HG03521 (cell line): ENCODE data around the gene FRMD1.

Source experiments
- ATAC-seq: cut with Tn5 transposase; IDR thresholded peaks from one replicate; pipeline ENCODE4 v1.9.1; 2021; ENCODE audit warnings: mild to moderate bottlenecking, moderate library complexity; ENCODE audit not compliant: unreplicated experiment

FRMD1 gene

DNA sequence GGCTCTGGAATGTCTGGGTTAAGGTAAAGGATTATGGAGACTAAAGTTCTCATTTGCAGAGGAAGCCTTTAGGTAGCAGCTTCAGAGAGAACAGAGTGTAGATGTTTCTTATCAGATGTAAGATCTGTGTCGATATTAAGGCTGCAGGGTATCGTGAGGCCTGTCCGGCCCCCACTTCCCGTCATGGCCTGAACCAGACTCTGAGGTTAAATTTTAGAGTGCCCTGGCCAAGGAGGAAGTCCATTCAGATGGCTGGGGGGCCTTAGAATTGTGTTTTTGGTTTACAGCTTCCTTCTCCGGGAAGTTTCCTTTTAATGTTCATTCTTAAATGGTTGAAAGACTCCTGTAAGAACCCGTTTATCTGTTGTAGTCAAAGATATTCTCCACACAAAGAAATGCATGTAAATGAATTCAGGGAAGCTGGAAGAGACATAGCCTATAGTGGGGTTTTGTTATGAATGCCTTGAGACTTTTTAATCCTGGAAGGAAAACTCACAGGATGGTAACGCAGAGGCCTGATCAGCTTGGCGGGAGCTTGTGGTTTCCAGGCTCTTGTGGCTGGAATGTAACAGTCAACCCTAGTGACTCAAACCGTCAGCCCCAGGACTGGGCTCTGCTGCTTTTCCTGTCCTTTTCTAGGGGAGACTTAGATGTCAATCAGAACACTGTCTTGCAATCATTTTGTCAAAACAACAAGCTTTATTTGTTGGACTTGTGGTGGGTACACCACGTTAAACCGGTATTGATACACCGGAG lies 46.8 kb downstream of the FRMD1 start:
- no peak for ATAC-seq

DNA sequence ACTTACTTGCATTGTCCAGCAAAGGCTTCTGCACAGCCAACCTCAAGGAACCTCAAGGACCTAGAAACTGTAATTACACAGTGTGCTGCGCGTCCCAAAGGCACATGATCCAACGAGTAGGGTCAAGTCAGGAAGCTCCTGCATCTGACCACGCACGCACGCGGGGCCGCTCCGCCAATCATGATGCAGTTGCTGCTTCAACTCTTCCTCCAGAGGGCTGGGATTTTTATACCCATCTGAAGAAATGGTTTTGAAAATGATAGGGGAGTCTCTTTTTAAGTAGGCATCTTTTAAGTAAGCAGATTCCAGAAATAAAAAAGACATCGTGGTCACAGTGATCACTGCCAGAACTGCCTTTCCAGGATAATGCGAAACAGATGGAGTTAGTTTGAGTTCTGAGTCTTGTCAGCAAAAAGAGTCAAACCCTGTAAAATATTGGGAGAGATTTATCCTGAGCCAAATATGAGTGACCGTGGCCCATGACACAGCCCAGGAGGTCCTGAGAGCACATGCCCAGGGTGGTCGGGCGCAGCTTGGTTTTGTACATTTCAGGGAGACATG lies 47.5 kb downstream of the FRMD1 start:
- no peak for ATAC-seq

DNA sequence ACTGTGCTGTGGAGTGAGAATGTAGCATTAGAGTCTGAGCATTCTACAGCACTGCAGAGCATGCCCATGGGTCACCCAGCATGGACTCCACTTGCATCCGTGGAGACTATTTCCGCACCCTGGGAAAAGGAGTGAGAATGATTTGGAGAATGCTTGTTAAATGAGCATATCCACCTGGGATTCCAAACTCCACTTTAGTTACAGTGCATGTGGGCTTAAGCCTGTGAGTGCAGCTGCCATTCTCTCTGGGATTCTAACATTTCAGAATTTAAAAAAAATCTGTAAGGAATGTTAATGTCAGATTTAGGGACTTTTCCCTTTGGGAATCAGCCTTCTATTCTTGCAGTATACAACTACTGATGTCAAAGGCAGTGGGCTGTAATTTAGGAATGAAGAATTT lies 48.1 kb downstream of the FRMD1 start:
- ATAC-seq, result no peak

DNA sequence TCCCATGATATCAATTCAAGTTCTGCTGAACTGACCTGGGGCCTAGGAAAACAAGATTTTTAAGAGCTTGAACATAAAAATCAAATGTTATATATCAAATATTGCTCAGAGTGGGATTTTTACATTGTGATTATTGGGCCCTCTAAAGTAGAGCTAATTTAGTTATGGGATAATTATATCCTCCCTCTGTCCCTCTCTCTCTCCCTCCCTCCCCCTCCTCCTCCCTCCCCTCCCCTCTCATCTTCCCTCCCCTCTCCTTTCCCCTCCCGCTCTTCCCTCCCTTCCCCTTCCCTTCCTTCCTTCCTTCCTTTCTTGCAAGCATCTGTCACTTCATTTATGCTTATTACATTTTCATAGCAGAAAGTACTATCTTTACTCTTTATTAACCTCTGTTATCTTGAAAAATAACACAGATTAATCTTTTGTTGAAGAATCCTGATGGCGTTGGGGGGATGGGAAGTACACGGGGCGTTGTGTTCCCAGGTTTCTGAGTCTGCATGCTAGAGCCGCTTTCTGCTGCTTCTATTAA lies 48.7 kb downstream of the FRMD1 start:
- ATAC-seq, result no peak

DNA sequence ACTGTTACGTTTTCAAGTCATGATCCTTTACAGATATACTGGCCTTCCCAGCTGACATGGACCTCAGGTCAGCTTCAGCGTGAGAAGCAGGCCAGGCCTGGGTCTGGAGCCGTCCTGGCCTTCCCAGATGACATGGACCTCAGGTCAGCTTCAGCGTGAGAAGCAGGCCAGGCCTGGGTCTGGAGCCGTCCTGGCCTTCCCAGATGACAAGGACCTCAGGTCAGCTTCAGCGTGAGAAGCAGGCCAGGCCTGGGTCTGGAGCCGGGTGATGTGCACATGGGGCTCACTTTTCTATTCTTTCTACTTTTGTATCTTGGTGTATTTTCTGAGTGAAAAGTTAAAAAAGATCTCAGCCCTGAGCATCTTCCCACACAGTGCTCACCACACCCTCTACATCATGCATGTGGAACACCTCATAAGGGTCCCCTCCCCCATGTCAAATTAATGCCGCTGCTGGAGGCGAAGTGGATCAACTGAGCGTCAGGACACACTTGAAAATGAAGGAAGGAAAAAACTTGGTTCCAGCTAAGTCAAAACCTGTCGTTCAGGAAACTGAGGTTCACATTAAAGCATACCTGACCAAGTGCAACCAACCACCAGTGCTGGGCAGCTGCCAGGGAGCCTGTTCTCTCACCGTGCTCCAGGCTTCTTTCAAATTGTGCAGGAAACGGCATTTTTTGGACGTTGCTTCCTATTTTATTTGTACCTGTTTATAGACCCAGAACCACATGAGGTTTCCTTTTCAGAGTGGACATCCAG lies 49.4 kb downstream of the FRMD1 start:
- no peak for ATAC-seq

DNA sequence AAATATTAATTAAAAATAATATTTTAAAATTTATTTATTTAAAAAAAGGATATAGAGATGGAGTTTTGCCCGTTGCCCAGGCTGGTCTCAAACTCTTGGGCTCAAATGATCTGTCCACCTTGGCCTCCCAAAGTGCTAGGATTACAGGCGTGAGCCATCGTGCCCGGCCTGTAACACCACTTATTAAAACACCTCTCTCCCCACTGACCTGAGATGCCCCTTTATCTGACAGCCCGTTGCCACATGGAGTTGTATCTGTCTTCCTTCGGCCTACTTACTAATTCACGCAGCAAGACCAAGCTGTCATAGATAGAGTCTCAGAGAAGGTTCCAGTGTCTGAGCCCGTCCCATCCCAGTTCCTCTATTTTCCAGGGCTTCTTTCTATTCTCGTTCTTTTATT lies 50.8 kb downstream of the FRMD1 start:
- no peak for ATAC-seq

DNA sequence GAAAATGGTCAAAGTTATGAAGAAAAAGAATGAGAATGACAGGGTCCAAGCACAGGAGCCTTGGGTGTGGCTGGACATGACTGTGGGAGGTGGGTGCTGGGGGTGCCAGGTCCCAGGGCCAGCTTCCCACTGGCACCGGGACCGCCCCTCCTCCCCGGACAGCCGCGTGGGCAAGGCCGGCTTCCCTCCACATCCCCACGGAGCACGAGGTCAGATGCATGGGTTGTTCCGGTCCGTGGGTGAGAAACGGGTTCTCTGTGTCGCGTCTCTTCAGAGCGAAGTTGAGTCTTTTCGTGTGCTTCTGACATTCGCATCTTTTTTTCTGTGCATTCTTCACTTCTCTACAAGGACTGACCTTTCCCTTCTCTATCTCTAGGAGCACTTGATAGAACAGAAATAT lies 51.5 kb downstream of the FRMD1 start:
- ATAC-seq, result no peak

DNA sequence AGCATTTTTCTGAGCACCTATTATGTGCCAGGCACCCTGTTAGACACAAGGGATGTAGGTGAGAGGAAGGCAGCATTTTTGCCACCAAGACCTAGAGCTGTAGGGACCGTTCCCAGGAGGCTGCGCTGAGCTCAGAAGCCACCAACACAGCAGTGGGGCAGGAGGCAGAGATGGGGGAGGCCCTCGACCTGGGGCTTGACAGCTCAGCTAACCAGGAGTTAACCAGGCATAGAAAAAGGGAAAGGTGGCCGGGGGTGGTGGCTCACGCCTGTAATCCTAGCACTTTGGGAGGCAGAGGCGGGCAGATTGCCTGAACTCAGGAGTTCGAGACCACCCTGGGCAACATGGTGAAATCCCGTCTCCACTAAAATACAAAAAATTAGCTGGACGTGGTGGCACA lies 52.1 kb downstream of the FRMD1 start:
- no peak for ATAC-seq

DNA sequence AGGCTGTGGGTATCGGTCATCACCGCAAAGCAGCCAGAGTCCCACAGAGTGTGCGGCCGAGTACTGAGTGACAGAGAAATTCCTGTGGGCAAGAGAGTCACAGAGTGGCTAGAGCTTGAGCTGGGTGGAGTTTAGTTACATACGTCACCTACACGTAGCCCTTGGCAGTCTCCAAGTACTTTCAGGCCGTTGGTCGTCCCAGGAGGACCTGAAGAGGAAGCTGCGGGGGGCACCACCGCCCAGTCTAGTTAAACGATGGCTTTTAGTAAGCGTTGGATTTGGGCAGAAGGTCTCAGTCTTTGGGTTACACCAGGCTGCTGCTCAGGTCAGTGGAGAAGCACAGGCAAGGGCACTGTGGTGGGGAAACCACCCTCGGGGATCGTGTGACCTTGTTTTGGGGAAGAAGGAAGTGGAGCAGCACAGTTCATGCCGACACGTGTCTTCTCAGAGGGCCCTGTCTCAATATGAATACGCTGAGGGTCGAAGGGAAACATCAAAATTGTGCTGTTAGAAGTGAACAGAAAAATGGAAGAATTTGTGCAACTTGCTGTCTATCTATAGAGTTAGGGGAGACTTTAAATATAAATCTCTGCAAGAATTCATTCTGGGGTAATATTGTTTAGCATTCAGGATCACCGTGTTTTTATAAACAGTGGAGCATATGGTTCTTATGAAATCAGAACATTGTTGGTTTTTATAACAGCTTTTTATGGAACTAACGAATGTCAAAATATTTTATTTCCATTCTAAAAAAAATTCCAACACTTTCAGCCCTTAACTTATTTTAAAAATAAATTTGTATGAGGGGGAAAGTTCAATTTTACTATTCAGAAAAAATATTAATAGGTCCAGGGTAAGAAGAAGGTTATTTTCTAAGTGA lies 52.9 kb downstream of the FRMD1 start:
- ATAC-seq, result no peak

DNA sequence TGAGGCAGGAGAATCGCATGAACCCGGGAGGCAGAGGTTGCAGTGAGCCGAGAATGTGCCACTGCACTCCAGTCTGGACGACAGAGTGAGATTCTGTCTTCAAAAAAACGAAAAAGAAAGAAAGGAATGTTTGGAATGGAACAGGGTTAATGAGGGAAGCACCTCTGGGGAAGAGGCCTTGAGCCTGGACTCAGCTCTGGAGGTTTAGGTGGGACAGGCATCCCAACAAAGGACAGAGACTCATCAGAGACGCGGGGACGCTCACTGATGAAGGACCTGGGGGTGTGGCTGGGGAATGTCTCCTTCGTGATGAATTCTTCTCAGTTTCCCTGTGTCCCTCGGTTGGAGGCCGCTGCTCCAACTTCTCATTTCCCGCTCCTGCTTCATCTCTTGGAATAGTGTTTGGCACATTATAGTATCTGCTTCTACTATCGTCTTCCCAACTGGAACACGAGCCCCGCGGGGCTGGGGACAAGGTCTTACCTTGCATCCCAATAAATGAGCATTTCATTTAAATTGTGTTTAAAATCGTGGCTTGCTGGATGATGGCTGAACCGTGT lies 54.0 kb downstream of the FRMD1 start:
- no peak for ATAC-seq

DNA sequence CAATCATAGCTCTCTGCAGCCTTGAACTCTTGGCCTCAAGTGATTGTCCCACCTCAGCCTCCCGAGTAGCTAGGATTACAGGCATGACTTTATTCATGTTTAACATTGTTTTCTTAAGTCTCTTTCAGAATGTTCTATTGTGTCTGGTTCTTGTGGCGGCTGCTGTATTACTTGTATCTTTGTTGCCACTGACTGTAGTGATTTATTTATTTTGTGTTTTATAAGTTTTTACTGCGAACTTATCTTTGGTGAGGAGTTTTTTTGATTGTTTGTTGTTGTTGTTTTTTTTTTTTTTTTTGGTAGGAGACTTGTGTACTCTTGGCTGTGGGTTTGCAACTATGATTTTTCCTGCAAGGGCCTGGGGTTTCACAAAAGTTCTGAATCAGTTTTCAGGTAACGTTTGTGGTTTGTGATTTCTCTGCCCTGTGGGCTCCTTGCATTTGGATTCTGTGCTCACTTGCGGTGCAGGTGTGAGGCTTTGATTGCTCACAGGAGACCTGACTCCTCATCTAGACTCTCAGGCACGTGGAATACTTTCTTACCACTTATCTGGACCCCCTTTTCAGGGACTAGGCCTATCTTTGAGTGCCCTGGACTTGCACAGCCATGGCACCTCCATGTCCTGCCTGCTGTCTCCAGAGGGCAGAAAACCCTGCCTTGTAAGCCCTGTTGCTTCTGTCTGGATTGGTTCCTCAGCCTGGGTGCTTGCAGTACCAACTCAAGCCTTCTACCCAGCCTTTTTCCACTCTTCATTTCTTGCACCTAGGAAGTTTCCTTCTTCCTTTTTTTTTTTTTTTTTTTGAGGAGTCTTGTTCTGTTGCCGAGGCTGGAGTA lies 56.3 kb downstream of the FRMD1 start:
- ATAC-seq, result no peak

DNA sequence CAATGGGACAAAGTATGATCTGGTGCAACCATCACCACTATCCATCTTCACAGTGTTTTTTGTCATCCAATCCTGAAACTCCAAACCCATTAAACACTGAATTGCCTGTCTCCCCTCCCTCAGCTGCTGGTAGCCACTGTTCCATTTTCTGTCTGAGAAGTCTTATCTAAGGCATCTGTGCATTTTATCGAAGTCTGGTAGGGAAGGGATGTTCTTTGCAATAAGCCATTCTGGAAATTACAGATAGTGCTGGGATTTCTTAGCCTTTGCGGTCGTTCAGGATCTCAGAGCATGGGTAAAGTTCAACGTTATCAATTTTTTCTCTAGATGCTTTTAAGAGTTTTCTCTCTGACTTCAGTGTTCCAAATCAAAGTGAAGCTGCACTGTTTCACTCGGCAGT lies 57.4 kb downstream of the FRMD1 start:
- ATAC-seq, result no peak

DNA sequence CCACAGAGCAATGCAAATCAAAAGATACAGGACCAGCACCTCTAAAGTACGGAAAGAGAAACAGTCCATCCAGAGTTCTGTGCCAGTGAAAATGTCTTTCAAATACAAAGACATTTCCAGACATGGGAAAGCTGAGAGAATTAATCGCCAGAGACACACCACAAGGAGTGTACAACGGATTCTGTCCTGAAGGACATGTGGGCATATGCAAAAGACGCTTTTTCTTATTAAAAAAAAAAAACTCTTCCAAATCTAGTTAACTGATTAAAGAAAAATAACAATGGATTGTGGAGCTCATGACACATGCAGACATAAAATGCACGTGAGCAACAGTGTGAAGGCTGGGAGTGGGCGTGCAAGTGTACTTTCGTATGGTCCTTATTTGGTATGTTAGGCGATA lies 58.8 kb downstream of the FRMD1 start:
- no peak for ATAC-seq

DNA sequence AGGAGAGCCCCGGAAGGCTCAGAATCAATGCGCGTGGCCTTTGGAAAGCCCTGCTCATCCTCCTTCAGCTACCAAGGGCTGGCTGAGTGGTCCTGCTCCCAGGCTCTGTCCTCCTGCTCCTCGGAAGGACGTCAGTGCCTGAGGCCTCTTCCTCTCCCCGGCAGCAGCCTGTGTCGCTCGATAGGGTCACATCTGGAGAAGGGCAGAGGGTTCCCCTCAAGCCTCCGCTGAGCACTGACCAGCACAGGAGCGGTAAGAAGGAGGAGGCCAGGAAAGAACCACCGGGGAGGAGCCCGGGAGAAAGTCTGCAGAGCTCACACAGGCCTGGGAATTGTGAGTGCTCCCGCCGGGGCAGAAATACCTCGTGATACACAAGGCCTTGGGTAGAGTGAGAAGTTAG lies 60.3 kb downstream of the FRMD1 start:
- no peak for ATAC-seq

DNA sequence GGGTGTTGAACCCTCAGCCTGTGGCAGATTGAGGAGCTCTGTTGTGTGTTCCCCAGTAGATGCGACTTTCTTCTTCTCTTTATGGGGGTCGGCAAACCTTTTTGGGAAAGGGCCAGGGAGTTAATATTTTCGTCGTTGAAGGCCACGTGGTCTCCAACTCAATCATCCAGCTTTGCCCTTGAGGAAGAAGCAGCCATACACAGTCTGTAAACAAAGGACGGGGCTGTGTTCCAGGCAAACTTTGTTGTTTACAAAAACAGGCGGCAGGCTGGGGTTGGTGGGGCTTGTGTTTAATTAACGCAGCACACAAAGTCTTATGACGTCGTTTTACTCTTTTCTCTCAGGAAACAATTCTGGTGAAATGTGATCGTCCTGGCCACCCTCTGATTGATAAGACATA lies 61.4 kb downstream of the FRMD1 start:
- no peak for ATAC-seq

DNA sequence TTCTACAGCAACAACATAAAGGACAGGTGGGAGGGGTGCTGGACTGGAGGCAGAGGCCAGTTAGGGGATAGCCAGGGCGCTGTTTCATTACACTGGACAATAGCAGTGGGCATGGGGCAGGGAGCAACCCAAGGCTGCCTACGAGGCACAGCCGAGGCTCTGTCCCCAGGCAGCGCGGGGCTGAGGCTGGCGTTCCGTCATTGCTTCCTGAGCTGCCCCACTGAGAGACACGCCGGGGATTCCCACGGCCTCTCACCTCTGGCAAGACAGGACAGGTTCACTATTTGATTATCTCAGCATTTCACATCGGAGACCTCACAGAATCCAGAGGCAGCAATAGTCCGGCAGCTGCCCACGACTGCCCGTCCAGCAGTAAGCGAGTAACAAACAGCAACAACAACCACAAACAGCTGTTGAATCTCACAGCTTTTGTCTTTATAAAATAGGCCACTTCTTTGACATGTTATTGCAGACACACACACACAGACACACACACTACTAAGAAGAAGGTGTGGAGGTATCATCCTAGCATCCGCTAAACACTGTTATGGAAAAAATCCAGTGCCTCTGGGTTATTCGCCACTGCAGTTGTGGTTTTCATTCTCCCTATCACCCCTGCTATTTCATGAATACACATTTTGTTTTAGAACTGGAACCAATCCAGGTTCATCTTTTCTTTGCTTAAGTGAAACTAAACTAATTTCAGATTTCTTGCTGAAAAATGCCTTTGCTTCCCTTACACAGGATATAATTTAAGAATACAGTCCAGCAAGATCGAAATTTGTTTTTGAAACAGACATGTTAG lies 62.1 kb downstream of the FRMD1 start:
- no peak for ATAC-seq

DNA sequence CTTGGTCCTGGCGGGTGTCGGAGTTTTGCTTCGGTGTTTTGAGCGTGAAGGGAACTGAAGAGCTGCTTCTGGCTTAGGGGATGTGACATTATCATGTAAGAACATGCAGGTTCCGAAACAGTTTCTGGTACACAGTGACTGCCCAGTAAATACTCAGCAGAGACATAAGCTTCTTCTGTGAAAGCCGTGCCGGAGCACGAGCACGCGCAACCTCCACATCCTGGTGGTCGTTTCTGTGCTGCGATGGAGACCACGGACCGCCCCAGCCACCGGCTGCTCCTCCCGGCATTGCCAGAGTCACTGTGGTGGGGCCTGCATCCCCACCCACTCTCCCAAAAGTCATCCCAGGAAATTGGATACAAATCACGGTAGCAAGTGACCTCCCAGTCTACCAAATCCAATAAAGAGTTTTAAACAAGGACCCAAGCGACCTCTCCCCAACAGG lies 62.8 kb downstream of the FRMD1 start:
- no peak for ATAC-seq

DNA sequence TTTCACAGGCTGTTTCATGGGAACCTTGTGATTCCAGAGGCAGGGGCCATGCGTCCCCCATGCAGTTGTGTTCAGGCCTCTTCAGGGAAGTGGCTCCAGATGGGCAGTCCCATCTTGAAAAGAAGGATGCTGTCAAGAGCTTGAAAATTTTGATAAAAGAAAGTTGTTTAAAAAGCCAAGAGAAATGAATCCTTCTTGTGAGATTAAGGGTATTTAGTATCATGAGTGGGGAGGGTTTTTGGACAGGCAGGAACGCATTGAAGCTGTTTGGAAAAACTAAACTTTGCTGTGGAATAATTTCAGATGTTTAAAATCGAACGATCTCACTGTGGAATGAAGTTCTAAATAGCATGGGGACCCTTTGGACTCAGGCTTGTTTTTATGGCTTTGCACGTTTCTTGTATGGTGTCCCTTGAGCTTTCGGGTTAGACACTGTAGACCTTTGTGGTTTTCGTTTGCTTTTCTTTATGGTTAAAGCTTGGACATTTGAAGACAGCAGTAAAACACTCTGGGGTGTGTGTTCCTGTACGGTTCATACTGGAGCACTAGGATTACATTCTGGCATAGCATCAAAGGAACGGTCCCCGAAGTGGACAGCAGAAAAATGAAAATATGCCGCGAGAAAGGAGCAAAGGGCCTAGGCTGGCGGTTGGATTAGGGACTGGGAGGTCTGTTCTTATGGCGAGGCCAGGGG lies 63.4 kb downstream of the FRMD1 start:
- ATAC-seq, result no peak
